Sciatic nerve (tissue), 2 donors: ENCODE results near the gene TTC13. TPM values are rescaled to one million over a fixed set of nuclear protein-coding genes. Genes with fewer than 3 reads are reported as not detected.
"Not testable (repeated sequence)": the region's sequence is repeated elsewhere in the genome, so short reads cannot be mapped to it uniquely, and the experiment has no call there.

Experiments
- ATAC-seq: fragments of 200-7000 bp; cut with Tn5 transposase; one replicate; pipeline ENCODE4 v1.9.1; 2020; ENCODE audit warnings: mild to moderate bottlenecking, moderate library complexity
- DNase-seq: peaks from one replicate; pipeline ENCODE4 v3.0.0-alpha.2; 2020; ENCODE audit warnings: low spot score
- intact Hi-C: fragments of 100-400 bp; cut with DNase I; formaldehyde crosslinking; loops from one replicate; pipeline ENCODE4 v1.14.2; 2022
- total RNA-seq: library from RNA; stranded (reverse); fragmentation: NEBNext Ultra II Directional; extraction: Animal tissue kit (Norgen Biotek cat#: 25700); gene quantifications from one replicate; pipeline ENCODE4 v1.2.1, GENCODE V29; 2021
- donor health status: DM: no; HTN: no; CAD: no.
- donor health status: DM: no; HTN: no; CAD: no.

TTC13 gene
- total RNA-seq, 1 donor from 2014 or later = 21.2 TPM

DNA sequence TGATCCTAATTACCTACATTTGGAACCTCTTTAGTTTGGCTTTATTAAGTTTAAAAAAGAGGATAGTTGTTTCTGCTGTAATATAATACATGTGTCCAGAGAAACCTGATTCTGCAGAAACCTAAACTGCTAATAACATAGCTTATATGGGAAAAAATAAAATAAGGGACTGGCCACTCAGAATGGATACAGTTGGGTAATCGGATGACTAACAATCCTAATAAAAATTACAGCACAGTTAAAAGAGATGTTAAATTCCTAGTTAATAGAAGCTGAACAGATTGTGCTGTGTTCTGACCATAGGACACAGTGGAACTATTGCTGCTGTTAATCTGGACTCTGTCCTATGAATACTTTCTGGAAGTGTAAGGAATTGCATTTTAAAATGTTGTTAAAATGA is 16.2 kb upstream of the TTC13 start:
- intact Hi-C loops = no loop called here
- DNase-seq = no peak
- ATAC-seq = no peak

DNA sequence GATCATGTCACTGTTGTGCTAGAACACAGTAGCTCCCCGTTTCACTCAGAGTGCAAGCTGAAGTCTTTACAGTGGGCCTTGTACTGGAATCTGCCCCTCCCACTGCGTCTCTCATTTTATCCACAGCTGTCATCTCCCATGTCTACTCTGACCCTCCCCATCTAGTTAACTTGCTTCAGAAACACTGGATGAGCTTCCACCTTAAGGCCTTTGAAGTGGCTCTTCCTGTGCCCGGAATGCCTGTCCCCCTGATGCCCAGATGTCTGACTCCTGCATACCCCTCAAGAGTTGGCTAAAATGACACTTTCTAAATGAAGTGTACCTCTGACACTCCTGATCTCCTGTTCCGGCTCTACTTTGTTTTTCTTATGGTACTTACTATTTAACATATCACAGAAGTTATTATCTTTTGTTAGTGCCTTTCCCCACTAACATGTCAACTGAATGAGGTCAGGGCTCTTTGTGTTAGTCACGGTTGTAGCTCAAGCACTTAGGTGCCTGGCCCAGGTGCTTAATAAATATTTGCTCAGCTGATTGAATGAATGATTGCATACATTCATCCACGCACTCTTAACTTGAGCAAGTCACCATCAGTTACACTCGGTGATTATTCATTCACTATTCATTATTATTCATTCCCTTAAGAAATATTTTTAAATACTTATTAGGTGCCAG is 13.6 kb upstream of the TTC13 start:
- intact Hi-C loops = no loop called here
- ATAC-seq (no peak), DNase-seq (no peak)

DNA sequence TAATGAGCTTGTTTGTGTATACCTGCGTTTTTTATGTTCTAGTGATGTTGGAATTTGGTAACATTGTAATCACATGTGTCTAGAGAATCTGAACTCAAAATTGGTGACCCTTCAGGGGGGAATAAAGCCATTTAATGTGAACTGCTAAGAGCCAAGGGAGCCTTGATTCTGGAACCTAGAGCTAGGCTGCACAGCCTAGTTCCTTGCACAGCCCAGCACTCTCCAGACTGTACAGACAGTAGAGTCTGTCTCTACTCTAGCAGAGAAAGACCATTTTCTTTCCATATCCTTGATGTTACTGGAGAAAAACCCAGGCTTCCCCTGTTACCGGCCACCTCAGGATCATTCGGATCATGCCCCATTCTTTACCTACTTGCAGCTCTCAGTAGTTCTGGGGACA is 8.8 kb upstream of the TTC13 start:
- ATAC-seq (no peak), DNase-seq (no peak)
- intact Hi-C loops = no loop called here

DNA sequence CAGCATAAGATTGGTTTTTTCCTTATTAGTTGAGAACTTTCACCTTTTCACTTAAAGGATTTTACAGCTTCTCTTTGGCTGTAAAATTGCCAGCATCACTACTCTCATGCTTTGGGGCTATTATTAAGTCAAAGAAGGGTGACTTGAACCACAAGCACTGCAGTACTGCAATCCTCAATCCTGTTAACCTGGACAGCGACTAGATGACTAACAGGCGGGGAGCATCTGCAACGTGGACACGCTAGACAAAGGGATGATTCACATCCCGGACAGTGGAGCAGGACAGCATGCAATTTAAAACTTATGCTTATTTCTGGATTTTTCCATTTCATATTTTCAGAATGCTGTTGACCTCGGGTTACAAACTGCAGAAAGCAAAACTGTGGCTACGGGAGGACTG is 8.3 kb upstream of the TTC13 start:
- ATAC-seq (no peak), DNase-seq (no peak)
- intact Hi-C loops = no loop called here

DNA sequence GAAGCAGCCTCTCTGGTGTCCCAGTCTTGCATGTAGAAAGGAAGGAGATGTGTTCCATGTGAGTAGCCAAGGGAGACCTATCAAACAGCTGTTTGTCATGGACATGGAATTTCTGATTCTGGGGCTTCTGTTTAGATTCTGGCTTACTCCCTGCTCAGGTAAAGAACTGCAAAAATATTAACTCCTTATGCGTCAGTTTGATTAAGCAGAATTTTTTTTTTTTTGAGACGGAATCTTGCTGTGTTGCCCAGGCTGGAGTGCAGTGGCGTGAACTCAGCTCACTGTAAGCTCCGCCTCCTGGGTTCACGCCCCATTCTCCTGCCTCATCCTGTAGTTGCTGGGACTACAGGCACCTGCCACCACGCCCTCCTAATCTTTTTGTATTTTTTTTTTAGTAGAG is 7.0 kb upstream of the TTC13 start:
- DNase-seq = no peak
- ATAC-seq = no peak
- intact Hi-C loops = no loop called here

DNA sequence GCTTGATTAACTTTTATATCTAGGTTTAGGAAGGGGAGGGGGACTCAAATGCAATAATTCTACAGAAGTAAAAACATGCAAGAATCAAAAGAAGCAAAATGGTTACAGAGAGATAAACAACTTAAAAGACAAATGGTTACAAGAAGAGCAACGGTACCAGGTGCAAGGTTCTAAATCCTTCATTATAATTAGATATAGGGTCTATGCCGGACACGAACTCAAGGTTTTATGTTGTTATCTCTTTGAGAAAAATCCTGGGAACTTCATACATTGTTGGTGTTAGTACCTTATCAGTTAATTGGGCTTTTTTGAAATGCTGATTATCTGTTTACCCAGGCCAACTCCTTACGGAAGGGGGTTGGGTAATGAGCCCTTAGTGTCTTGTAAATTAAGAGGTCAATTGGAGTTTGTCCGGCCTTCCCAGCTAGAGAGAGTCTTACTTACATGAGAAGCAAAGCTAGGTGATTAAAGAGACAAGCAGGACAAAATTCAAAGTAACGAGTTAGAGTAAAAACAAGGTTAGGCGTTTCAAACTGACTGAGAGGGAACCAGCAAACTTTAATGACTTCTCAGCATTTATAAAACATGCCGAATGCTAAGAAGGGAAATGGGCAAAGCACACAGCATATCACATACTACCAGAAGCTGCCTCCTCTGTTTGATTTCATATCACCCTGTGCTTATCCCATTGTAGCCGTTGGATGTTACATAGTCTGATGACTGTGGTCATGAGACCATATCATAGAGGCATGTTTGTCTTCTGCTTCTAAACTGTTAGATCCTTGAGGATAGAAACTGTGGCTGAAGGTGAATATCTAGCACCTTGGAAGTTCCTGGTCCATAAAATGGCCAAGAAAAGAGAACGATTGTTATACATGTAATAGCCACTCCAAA is 6.2 kb upstream of the TTC13 start:
- DNase-seq, intact Hi-C loops, ATAC-seq: not testable (repeated sequence)

DNA sequence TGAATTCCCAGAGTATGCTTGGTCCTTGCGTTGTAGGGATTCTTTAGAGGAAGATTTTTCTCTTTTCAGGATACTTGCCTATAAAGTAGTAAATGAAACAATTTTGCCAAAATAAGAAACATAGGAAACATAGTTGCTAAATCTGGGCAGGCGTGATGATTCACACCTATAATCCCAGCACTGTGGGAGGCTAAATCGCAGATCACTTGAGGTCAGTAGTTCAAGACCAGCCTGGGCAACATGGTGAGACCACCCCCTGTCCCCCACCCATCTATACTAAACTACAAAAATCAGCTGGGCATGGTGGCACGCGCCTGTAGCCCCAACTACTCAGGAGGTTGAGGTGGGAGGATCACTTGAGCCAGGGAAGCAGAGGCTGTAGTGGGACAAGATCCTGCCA is 5.2 kb upstream of the TTC13 start:
- intact Hi-C loops = no loop called here
- DNase-seq (no peak), ATAC-seq (no peak)

DNA sequence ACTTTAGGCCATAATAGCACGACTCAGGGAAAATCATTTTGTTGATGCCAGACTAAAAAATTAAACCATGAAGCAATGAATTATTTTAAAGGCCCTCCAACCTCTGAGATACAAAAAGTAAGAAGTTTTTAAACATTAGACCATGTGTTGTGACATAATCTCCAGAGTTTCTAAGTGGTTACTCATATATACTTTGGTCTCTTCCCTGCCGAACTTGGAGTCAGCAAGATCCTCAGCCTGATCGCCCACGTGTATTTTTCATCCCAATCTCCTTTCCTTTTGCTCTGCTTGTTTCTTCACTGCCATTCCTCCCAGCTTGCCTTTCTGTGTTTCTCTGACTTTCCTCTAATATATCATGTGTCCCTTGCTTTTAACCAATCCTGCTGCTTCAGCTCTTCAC is 4.0 kb upstream of the TTC13 start:
- no peak for ATAC-seq
- DNase-seq = no peak
- intact Hi-C loops = no loop called here

DNA sequence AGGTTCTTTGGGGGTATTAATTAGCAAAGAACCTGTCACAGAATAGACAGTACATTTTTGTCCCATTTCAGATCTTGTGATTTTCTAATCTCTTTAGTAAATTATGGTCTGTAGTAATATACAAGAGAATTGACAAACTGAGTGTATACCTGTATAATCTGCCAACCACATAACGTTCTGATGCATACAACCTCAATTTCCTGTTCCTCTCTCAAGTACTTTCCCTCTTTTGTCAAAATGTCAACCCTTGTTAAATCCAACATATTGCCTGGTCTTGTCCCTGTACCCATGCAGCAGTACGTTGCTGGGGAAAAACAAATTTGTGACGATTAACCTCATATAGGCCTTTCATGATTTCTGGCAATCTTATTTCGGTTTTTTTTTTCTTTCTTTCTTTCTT is 1.3 kb upstream of the TTC13 start:
- ATAC-seq = no peak
- no peak for DNase-seq
- intact Hi-C loops = no loop called here

DNA sequence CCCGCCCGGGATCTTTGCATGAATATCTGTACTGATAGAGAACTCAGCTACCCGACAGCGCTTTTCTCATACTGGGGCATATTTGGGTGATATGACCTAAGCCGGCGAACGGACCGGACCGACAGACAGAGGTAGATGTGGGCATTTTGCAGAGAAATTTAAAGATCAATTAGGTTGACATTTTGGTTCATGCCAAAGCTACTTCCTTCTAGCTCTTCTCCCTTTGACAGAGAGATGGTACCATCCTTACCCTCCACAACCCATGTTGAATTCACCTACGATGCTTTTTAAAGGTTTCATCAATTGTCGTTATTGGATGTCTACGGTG is 692 bp upstream of the TTC13 start:
- intact Hi-C loops = no loop called here
- ATAC-seq = no peak
- no peak for DNase-seq

DNA sequence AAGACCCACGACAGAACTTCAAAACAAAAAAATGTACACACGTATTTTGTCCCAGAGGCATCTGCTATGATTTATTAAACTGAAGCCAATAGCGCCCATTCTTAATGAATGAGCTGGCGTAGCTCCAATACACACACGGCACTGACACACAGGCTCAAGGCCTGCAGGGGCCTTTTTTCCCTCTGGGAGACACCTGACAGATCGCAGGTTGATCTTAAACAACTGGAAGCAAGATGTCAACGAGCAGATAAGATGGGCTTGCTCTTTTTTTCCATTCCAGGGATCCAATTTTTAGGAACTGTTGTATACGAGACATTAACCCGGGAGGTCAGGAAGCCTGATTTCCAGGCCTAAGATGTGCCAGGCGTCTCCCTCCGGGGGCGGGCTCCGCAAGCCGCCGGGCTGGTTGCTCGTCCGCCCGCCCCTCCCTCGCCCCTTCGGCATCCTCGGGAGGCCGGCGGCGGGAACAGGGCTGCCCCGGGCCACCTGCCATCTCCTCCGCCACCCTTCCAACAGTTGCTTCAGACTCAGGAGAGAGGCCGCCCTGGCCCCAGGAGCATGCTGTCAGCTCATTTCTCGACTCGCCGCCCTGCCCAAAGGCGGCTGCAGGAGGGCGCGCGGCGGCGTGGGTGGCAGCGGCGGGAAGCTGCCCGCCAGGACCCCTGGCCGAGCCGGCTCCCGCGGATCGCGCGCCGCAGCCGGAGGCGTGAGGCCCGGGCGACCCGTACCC is 735 bp downstream of the TTC13 start:
- ATAC-seq (no peak), DNase-seq (no peak)
- intact Hi-C loops = no loop called here

DNA sequence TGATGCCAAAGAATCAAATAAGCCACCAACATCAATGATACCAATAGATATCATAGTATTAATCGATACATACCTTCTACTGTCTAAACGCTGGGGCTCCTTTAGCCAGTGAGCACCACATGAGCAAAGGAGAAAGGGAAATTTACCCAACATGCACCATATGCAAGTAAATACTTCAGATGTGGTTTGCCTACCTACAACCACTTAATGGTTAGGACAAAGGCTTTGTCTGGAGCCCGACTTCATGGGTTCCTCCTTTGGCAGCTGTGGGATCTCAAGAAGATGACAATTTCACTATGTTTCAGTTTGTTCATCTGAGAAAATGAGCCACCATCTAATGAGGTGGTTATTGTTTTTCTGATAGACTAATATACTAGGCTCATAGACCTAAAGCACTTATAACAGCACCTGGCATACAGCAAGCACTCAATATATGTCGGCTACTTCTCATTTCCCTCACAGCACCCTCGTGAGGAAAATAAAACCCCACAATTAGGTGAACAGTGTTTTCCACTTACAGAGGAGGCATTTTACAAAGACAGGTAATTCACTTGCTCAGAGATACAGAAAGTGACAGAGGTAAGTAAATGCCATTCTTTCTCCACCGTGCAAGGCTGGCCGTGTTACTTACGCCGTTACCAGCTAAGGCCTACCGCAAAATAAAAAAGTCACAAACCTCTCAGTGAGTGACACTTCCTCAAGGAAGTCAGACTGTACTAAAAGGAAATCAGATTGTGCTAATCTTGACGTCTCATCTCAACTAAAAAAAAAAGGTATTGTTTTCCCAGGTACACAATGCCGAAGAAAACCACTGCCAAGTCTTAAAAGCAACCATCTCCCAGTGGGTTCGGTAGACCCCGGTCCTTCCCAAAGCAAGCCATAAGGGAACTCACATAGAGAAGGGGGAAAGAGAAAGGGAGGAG is 1.6 kb downstream of the TTC13 start:
- DNase-seq (no peak), ATAC-seq (no peak)
- intact Hi-C loops = no loop called here

DNA sequence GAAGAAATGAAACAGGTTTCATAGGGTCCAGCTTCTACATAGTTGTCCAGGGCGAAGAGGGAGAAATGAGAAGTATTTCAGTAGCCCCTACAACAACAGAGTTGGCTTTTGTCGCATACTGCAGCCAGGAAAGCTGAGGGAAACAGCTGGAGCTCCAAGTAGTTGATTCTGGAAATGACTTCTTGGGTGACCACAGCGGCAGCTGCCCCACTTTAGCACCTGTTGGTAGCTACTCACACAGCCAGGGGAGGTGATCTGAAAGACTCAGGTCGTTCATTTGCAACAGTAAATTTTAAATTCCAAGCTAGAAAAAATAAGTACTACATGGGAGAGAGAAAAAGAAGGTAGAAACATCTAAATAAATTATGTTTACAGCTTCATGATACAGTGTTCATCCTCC is 2.3 kb downstream of the TTC13 start:
- no peak for DNase-seq
- intact Hi-C loops = no loop called here

DNA sequence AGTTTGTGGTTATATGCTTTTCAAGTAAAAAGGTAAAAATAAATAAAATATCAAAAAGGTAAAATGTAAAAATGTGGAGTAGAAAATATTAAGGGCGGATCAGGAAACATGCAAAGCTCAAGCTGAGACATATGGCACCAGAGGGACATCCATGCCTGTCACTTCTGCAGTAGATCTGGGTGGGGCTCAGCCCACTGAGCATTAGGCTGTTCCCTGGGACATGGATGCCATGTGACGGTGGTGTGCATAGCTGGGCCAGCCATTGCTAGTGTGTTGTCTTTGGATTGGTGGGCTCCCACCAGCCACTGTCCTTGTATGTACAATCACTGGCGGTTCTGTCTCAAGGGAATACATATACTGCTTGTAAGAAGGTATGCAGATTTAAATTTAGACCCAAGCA is 3.0 kb downstream of the TTC13 start:
- DNase-seq = no peak
- intact Hi-C loops = no loop called here
- ATAC-seq = no peak

More for the DNA sequence above, 2.3 kb downstream of the TTC13 start:
- ATAC-seq = no peak

DNA sequence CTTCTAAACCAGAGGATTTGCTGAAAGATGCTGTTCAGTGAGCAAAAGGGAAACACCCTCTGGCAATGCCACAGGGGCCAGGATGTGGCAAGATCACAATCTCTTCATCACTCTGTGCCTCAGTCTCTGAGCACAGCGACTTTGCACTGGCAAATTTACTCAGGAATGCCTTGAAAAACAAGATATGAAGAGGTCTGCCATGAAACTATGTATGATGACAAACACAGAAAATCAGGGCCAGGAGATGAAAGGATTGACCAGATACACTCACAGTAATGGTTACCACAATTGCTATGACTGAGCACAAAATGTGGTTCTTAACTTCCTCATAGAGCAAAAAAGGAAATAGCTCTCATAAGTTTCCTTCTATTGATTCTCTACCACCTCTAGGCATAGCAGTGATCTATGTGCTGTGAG is 5.8 kb downstream of the TTC13 start:
- no peak for ATAC-seq
- intact Hi-C loops = no loop called here
- no peak for DNase-seq

DNA sequence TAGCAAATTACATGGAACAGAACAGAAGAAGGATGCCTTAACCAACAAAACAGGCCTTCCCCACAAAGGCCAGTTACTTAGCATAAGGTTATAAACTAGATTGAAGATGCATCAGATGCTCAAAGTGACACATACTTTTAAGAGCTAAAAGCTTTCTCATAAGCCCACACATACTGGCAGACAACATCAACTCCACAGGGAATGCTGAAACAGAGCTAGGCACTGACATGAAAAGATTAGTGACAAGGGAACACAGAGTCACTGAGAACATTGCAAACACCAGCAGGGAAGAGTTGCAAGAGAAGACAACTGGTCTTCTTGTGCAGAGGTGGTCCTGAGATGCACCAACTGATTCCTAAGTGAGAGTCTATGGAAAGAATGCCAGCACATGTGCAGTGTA is 6.9 kb downstream of the TTC13 start:
- intact Hi-C loops = no loop called here
- DNase-seq (no peak), ATAC-seq (no peak)

DNA sequence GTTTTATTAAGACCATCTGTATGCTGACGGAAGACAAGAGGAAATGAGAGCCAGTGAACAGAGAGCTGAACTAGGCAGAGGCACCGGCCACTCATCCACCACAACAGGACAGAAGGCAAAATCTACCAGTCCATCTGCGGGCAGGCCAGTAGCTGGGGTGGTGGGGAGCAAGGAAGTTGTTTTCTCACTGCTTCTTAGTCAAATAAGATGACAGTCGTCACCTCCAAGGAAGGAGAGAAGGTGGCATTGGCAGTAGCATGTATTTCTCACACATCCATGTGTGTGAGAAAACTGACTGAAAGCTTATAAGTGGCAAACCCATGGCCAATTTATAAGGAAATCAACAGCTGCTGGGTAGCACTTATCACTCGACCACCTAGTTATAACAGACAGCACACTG is 8.2 kb downstream of the TTC13 start:
- intact Hi-C loops = no loop called here
- ATAC-seq = no peak
- DNase-seq = no peak

DNA sequence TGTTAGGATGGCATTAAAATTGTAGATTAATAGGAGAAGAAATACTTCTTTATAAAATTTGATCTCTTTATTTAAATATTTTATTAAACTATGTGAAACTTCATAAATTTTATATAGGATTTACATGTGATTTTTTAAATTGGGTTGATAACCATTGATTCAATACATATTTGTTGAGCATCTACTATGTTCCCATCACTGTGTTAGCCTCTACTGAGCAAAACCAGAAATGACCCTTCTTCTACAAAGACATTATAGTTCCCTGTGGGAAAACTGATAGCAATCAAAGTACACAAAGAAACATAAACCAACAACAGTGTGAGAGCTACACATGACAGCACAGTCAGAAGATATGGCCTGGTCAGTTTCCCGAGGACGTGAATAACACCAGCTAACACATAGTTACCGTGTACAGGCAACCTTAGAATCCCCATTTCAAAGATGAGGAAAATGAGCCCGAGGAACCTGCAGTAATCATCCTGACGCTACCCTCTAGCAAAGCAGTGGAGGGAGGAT is 12.2 kb downstream of the TTC13 start:
- ATAC-seq (no peak), DNase-seq (no peak)
- intact Hi-C loops = no loop called here

DNA sequence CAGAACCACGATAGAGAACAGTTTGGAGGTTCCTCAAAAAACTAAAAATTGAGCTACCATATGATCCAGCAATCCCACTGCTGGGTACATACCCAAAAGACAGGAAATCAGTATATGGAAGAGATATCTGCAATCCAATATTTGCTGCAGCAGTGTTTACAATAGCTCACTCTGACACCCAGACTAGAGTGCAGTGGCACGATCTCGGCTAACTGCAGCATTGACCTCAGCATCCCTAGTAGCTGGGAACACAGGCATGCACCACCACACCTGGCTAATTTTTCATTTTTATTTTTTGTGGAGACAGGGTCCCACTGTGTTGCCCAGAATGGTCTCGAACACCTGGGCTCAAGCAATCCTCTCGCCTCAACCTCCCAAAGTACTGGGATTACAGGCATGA is 13.1 kb downstream of the TTC13 start:
- ATAC-seq = no peak
- DNase-seq = no peak
- intact Hi-C loops = no loop called here
